GM18909 (cell line): ENCODE data around the gene GDA.

ENCODE experiments used
- ATAC-seq: cut with Tn5 transposase; IDR thresholded peaks from one replicate; pipeline ENCODE4 v1.9.1; 2021; ENCODE audit warnings: mild to moderate bottlenecking; ENCODE audit not compliant: unreplicated experiment, poor library complexity

GDA gene

GRCh38 chr9:72203205-72203803 lies 54.1 kb downstream of the GDA start:
- peak; percentile 67 for ATAC-seq

GRCh38 chr9:72204062-72204461 lies 54.8 kb downstream of the GDA start:
- ATAC-seq: no peak

- peak; percentile 69 for ATAC-seq
Observed at GRCh38 chr9:72205513-72205912, 56.3 kb downstream of the GDA start.

GRCh38 chr9:72207278-72207677 lies 58.0 kb downstream of the GDA start:
- peak; percentile 65 for ATAC-seq

GRCh38 chr9:72210522-72210921 lies 61.3 kb downstream of the GDA start:
- no peak for ATAC-seq

- no peak for ATAC-seq
Observed at GRCh38 chr9:72211047-72211446, 61.8 kb downstream of the GDA start.

GRCh38 chr9:72213906-72214305 lies 64.7 kb downstream of the GDA start:
- no peak for ATAC-seq

- no peak for ATAC-seq
Observed at GRCh38 chr9:72217306-72217842, 68.1 kb downstream of the GDA start.

- no peak for ATAC-seq
Observed at GRCh38 chr9:72220589-72220988, 71.3 kb downstream of the GDA start.

GRCh38 chr9:72226146-72226812 lies 77.0 kb downstream of the GDA start:
- ATAC-seq: no peak

GRCh38 chr9:72228282-72228681 lies 79.0 kb downstream of the GDA start:
- no peak for ATAC-seq

- no peak for ATAC-seq
Observed at GRCh38 chr9:72232778-72233177, 83.5 kb downstream of the GDA start.

- no peak for ATAC-seq
Observed at GRCh38 chr9:72247549-72247948, 98.3 kb downstream of the GDA start.

- no peak for ATAC-seq
Observed at GRCh38 chr9:72251589-72251988, 102.3 kb downstream of the GDA start.

GRCh38 chr9:72254901-72255545 lies 105.8 kb downstream of the GDA start:
- no peak for ATAC-seq

GRCh38 chr9:72255569-72255968 lies 106.3 kb downstream of the GDA start:
- ATAC-seq: no peak

GRCh38 chr9:72256931-72257330 lies 107.7 kb downstream of the GDA start:
- ATAC-seq: no peak

GRCh38 chr9:72257814-72258213 lies 108.6 kb downstream of the GDA start:
- ATAC-seq: no peak

GRCh38 chr9:72262063-72262462 lies 112.8 kb downstream of the GDA start:
- no peak for ATAC-seq

- no peak for ATAC-seq
Observed at GRCh38 chr9:72263572-72263971, 114.3 kb downstream of the GDA start.

- ATAC-seq: no peak
Observed at GRCh38 chr9:72268961-72269360, 119.7 kb downstream of the GDA start.
